GM19324 (cell line): Measurements from ENCODE around the gene ZNRF3.
"Not testable (repeated sequence)": the region's sequence is repeated elsewhere in the genome, so short reads cannot be mapped to it uniquely, and the experiment has no call there.

Source experiments
- ATAC-seq: cut with Tn5 transposase; IDR thresholded peaks from one replicate; pipeline ENCODE4 v1.9.1; 2021; ENCODE audit warnings: mild to moderate bottlenecking, moderate library complexity; ENCODE audit not compliant: unreplicated experiment, low FRiP score

ZNRF3 gene

DNA sequence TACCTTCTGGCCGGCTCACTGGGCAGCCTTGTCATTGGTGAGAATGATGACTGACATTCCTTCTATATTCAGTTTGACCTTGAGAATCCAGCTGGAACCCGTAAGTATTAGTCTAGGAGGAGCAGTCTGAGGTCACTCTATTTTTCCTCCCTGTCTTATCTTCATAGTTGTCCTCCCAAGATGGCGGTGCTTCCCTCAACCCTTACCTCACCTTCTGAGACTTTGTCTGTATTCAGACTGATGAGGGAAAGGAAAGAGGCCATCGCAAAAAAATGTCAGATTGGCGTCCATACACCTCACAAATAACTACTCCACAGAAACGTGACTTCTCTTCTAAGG is 195.5 kb downstream of the ZNRF3 start:
- ATAC-seq = no peak

GRCh38 chr22:29079218-29079901 is 196.0 kb downstream of the ZNRF3 start:
- no peak for ATAC-seq

GRCh38 chr22:29080106-29080975 is 197.0 kb downstream of the ZNRF3 start:
- no peak for ATAC-seq

DNA sequence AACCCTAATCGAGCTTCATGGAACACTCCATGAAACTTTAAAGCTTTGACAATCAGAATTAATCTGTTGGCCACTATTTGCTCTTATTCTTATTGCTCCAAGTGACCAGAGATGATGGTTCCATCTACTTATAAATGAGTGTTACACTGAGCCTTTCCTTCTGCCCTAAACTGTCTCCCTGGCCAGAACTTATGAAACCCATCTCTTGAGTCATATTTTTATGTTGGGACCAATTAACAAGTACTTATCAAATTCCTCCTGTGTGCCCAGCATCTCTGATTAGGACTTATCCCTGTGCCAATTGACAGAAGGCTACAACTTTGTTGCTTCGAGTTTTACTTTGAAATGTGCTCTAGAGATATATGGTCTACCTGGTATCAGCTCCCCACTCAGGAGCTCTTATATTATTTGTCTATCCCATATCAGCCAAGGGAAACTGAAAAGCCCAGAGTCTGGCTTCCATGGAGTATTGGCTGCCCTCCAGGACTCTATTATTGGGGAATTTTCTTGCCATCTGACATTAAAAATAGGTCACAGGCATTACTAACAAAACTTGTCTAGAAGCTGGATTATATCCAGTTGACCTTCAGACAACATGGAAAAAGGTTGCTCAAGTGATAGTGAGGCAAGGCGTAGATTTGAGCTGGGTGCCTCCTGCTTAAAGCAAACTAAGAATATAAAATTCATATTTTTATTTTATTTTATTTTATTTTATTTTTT is 198.3 kb downstream of the ZNRF3 start:
- no peak for ATAC-seq

DNA sequence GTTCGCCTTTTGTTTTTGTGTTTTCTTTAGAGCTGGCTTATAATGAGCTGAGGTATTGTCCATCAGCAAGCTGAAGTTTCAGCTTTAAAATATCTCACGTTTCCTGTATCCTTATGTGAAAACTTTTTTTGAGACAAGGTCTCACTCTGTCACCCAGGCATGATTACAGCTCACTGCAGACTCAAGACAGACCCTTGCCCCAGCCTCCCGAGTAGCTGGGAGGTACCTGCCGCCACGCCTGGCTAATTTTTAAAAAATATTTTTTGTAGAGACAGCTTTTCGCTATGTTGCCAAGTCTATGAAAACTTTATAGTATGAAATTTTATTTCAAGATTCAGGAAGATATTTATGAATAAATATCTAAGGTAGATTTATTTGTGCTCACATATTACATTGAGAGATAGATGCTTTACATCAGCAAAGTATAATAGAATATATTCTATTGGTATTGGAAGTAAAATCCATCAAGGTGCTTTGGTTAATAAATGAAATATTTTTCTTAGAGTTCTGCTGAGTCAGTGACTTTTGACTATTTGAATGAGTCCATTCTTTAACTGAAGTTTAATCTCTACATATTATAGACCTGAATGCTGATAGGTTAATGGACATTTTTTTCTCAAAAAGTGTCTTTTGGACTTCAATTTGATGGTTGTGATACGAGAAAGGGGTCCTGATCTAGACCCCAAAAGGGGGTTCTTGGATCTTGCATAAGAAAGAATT is 199.6 kb downstream of the ZNRF3 start:
- ATAC-seq = no peak

DNA sequence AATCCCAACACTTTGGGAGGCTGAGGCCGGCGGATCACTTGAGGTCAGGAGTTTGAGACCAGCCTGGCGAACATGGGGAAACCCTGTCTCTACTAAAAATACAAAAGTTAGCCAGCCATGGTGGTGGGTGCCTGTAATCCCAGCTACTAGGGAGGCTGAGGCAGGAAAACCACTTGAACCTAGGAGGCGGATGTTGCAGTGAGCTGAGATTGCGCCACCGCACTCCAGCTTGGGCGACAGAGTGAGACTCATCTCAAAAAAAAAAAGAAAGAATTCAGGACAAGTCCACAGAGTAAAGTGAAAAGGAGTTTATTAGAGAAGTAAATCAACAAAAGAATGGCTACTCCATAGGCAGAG is 200.2 kb downstream of the ZNRF3 start:
- ATAC-seq = not testable (repeated sequence)

GRCh38 chr22:29083933-29084591 is 200.7 kb downstream of the ZNRF3 start:
- ATAC-seq = no peak

DNA sequence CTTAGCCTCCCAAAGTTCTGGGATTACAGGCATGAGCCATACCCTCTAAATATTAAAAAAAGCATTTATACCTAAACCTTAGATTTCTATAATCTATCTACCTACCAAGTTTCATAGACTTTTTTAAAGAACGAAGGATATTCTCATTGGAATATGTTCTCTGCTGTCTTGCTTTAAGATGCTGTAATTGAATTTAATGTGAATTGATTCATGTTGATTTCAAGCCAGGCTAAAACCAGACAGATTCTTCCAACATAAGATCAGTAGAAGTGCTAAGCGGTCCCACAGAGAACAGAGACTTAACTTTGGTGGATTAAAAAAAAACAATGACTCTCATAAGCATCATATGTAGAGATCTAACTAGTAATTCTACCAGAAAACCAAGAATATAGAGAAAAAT is 203.6 kb downstream of the ZNRF3 start:
- ATAC-seq = no peak

GRCh38 chr22:29088809-29089208 is 205.4 kb downstream of the ZNRF3 start:
- ATAC-seq = no peak

DNA sequence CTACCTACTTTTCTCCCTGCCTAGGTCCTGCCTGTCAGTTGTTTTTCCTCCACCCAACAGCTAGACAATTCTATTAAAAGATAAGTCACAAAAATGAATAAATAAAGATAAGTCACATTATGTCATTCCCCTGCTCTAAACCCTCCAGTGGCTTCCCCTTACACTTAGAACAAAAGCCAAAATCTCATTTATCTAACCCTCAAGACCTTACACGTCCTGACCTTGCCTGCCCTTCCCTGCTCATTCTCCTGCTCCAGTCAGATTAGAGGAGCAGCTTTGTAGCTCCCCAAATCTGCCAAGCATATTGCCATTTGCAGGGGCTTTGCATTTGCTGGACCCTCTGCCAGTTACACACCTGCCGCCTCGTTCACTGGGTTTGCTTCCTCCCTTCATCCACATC is 206.1 kb downstream of the ZNRF3 start:
- ATAC-seq = no peak

- ATAC-seq = no peak
Measured at GRCh38 chr22:29090039-29090438, 206.7 kb downstream of the ZNRF3 start.

- no peak for ATAC-seq
Measured at GRCh38 chr22:29092243-29092642, 208.9 kb downstream of the ZNRF3 start.

- no peak for ATAC-seq
Measured at GRCh38 chr22:29093030-29093429, 209.7 kb downstream of the ZNRF3 start.

GRCh38 chr22:29093501-29094300 is 210.3 kb downstream of the ZNRF3 start:
- no peak for ATAC-seq

DNA sequence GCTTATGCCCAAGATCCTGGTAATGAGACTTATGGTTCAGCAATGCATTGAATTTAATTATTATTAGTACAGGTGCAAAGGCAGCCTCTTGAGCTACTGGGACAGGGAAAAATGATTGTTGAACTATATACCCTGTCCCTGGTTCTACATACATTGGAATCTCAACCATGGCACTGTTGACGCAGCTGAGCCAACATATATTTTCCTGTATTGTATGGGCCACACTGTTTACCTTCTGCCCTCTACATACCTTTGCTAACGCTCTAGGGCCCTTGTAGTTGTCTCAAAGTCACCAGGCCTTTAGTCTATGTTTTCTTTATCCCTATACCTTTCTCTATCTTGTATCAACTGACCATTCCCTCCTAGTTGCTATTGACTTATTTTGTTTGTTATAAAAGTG is 212.1 kb downstream of the ZNRF3 start:
- no peak for ATAC-seq

- ATAC-seq = no peak
Measured at GRCh38 chr22:29096736-29097669, 213.6 kb downstream of the ZNRF3 start.

- no peak for ATAC-seq
Measured at GRCh38 chr22:29098296-29098695, 214.9 kb downstream of the ZNRF3 start.

DNA sequence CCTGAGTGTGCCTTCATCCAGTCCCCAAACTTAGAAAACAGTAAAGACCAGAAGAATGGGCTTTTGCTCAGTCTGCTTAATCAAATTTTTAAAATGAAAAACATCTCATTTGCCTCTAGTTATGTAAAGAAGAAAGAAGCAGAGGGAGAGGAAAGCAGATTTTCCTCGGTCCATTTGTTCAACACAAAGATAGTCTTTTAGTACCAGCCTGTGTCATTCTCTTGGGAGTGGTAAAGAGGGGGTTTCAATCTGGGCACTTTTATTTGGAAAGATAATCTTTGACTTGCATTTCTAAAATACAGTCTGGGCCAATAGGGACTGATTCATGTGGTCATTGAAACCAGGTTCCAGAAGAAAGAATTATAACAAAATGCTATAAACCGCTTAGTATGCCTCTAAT is 218.9 kb downstream of the ZNRF3 start:
- no peak for ATAC-seq
